Measurements from ENCODE around the gene PTMA. TPM values are rescaled to one million over a fixed set of nuclear protein-coding genes. Genes with fewer than 3 reads are reported as not detected.
A peak's percentile ranks its signal among the peaks of the same experiment; 100 is the strongest.

Gene PTMA
- total RNA-seq, 2 experiments from 2014 or later, result 1,763 to 1,778 TPM

DNA sequence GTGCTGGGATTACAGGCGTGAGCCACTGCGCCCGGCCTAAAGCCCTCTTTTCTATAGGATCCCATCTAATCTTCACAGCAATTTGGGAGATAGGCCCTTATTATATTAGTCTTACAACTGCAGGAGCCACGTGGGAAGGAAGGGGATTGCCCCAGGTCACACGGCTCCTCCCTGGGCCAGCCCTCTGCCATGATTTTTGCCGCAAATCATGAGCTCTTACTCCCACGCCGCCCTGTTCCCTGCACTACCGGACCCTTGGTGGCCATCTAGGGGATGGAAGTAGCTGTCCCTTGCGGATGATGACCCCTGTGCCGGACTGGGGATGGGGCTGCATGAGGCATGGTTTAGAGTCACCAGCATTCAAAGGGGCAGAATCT lies 28.4 kb upstream of the PTMA start:
- DNase-seq, result no peak
- no peaks in the 10 kb centered on the region for H3K36me3 Mint-ChIP-seq
- H3K27me3 Mint-ChIP-seq, result peaks cover 19% of the 10 kb centered on the region
- ChIA-PET CTCF (interaction anchor here (0.6 to 21.7 kb wide), 4 partner anchors 25 to 78 kb away, joined by 3 to 578 read pairs (median 4); no protein-coding TSS in a partner anchor), POLR2A (interaction anchor here (1.5 kb wide), 1 partner anchor 34 kb away, joined by 6 read pairs; no protein-coding TSS in a partner anchor)
- H3K27ac Mint-ChIP-seq, result no peak overlapping the region
- intact Hi-C loops (cut with micrococcal nuclease), result loop anchor here (5.0 kb wide), 1 partner anchor 102 kb away; the partner anchor contains the start of gene PDE6D
- H3K9me3 Mint-ChIP-seq, result no peaks in the 10 kb centered on the region
- H3K4me1 Mint-ChIP-seq (ENCODE audit: low read depth), result peaks cover 7% of the 10 kb centered on the region
- no peak overlapping the region for H3K4me3 Mint-ChIP-seq

DNA sequence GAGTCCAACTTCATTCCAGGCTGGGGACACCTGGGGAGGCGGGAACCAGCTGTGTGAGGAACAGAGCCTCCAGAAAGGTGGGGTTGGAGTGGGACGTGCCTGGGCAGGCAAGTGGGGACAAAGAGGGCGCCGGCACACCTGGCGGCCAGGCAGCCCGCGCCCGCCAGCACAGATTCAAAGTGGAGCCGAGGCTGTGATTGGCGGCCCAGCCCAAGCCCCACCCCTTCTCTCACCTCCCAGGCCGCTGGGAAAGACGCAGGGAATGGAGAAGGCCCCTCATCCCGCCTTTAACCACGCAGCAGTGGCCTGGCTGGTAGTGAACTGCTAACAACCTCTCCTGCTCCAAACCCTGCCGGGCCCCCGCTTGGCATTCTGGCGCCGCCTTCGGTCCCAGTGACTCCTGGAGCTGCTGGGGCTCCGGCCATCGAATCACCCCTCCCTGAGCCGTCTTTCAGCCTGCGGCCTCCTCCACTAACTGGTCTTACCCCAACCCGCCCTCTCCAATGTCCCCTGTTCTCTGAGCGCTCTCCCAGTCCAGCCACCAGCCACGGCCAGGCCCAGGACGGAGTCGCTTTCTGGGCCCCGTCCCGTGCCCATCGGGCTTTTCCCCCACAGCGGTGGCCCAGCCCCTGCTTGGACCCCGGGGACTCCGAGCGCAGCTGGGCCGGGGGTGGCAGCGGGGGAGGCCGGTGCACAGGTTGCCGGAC lies 27.9 kb upstream of the PTMA start:
- no peaks in the 10 kb centered on the region for H3K9me3 Mint-ChIP-seq
- H3K4me1 Mint-ChIP-seq (ENCODE audit: low read depth), result peaks cover 3% of the 10 kb centered on the region
- CTCF ChIA-PET, result interaction anchor here (0.6 to 21.7 kb wide), 4 partner anchors 25 to 79 kb away, joined by 3 to 578 read pairs (median 4); no protein-coding TSS in a partner anchor
- no peaks in the 10 kb centered on the region for H3K36me3 Mint-ChIP-seq
- POLR2A ChIA-PET, result interaction anchor here (0.6 to 1.5 kb wide), 2 partner anchors 34 to 102 kb away, joined by 3 to 6 read pairs; no protein-coding TSS in a partner anchor
- H3K27me3 Mint-ChIP-seq, result peaks cover 19% of the 10 kb centered on the region
- no peak overlapping the region for H3K27ac Mint-ChIP-seq
- intact Hi-C loops (cut with micrococcal nuclease), result no loop called here
- peak overlapping the region; percentile 37 for H3K4me3 Mint-ChIP-seq
- DNase-seq, result no peak

DNA sequence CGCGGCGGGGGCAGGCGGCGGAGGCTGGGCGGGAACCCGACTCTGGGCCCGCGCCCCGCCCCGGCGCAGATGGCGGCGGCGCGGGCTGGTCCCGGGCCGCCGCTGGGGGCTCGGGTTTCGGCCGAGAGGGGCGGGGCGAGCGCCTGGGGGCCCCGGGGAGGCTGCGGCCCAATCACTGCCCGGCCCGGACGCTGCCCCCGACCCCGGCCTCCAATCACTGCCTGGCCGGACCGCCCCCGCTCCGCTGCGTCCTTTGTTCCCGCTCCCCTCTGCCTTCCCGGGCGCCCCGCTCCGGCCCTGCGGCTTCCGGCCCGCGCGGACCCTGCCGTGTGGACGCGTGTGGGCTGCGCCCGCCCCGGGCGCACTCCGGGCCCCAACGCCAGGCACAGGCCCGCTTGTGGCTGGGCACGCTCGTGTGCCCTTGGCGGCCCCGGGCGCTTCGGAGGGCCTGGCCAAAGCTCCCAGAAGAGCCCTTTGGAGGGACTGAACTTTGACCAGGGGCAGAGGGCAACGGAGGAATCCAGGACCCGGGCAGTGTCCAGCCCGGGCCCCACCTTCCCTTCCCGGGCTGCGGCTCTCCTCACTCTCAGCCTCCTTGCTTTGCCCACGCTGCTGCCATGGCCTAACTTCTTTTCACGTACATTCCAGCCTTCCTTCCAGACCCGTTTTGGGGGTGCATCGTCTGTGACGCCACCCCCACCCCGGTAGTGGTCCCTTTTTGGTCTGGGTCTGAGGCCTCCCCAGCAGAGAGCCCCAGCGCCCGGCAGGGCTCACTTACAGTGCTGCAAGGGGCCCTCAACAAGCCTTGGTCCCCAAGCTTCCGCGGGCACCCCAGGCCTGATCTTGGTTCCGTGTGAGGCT lies 27.1 kb upstream of the PTMA start:
- intact Hi-C loops (cut with micrococcal nuclease), result no loop called here
- H3K9me3 Mint-ChIP-seq, result no peaks in the 10 kb centered on the region
- H3K27me3 Mint-ChIP-seq, result peaks cover 19% of the 10 kb centered on the region
- H3K27ac Mint-ChIP-seq, result no peak overlapping the region
- ChIA-PET CTCF (interaction anchor here (0.7 to 21.7 kb wide), 4 partner anchors 11 to 79 kb away, joined by 3 to 578 read pairs (median 4); no protein-coding TSS in a partner anchor), POLR2A (interaction anchor here (0.6 to 1.0 kb wide), 2 partner anchors 32 to 101 kb away, joined by 3 read pairs; no protein-coding TSS in a partner anchor)
- peak overlapping the region; percentile 50 for H3K4me3 Mint-ChIP-seq
- no peaks in the 10 kb centered on the region for H3K36me3 Mint-ChIP-seq
- DNase-seq, result no peak
- H3K4me1 Mint-ChIP-seq (ENCODE audit: low read depth), result peaks cover 3% of the 10 kb centered on the region

DNA sequence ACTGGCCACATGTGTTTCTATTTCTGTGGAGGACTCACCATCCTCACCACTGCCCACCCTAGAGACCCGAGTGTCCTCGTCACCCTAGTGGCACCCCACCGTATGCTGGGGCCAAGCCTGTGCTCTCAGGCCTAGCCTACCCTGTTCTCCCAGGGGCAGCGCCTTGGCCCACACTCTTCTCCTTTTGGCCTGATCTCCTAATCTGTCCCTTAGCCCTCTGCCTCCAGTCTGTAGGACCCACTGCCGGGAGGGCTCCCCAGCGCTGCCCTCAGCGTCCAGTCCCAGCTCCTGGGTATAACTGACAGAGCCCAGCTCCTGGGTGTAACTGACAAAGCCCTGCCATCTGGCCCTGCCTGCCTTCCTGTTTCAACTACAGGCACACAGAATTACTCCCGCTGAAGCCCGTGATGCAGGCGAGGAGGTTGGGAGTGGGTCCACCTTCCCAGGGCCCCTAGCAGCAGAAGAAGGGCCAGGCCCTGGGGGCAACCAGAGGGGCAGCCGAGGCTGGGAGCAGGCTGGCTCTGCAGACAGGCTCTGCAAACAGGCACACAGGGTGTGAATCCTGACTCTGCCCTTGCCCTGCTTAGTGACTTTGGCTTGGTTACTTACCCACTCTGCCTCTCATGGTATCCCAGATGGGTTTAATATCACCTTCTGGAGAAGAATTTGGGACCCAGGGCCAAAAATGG lies 25.6 kb upstream of the PTMA start:
- no peaks in the 10 kb centered on the region for H3K9me3 Mint-ChIP-seq
- ChIA-PET POLR2A (no interaction called here), CTCF (interaction anchor here (0.7 to 21.7 kb wide), 2 partner anchors 34 to 49 kb away, joined by 3 to 578 read pairs; no protein-coding TSS in a partner anchor)
- DNase-seq, result no peak
- no peaks in the 10 kb centered on the region for H3K36me3 Mint-ChIP-seq
- intact Hi-C loops (cut with micrococcal nuclease), result no loop called here
- H3K27ac Mint-ChIP-seq, result no peak overlapping the region
- peaks cover 19% of the 10 kb centered on the region for H3K27me3 Mint-ChIP-seq
- H3K4me3 Mint-ChIP-seq, result no peak overlapping the region
- H3K4me1 Mint-ChIP-seq (ENCODE audit: low read depth), result peaks cover 5% of the 10 kb centered on the region

- Mint-ChIP-seq H3K27ac (no peak overlapping the region), H3K4me1 (ENCODE audit: low read depth) (peaks cover 4% of the 10 kb centered on the region), H3K27me3 (peaks cover 19% of the 10 kb centered on the region), H3K4me3 (no peak overlapping the region), H3K9me3 (no peaks in the 10 kb centered on the region), H3K36me3 (no peaks in the 10 kb centered on the region)
- DNase-seq, result no peak
- CTCF ChIA-PET, result interaction anchor here (1.9 to 21.7 kb wide), 3 partner anchors 8 to 33 kb away, joined by 7 to 578 read pairs (median 18); no protein-coding TSS in a partner anchor
- POLR2A ChIA-PET, result interaction anchor here (0.7 kb wide), 1 partner anchor 24 kb away, joined by 4 read pairs; the partner anchor contains the start of gene PTMA
- intact Hi-C loops (cut with micrococcal nuclease), result no loop called here
Measured at GRCh38 chr2:231683292-231684235, 24.8 kb upstream of the PTMA start.

DNA sequence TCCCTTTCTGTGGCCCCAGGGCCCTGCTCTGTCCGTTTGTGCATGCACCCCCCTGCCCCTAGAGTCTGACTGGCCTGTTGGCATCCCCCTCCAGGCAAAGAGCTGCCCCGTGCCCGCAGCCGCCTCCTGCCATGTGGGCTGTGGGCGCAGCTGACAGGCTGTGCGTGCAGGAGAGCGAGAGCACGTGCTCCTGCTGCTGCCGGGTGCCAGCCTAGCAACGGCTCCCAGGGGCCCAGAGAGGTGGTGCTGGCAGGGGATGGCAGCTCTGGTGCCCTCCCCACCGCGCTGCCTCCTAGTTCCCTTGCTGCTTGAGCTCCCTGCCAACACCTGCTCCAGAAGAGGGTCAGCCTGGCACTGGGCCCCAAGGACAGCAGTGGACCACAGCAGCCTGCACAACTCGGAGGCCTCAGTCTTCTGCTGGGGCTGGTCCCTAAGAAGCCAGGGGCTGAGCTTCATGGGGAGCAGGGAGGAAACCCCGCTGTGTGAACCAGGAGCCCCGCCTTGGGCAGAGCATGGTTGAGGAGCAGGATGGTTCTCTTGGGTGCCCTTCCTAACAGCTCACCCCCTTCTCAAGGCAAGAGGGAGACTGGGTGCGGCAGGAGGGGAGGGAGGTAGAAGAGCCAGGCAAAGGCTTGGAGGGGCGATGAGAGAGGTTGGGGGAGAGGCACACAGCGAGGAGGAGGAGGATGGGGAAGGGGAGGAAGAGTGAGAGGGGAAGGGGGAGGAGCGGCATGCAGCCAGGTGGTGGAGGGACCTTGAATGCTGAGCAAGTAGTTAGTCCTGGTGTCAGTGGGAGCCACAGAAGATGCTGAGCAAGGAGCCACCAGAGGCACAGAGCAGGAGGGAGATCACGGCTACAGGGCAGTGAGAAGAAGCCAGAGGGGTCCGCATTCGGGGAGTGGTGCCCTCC lies 23.8 kb upstream of the PTMA start:
- no peaks in the 10 kb centered on the region for H3K9me3 Mint-ChIP-seq
- intact Hi-C loops (cut with micrococcal nuclease), result no loop called here
- no peak for DNase-seq

DNA sequence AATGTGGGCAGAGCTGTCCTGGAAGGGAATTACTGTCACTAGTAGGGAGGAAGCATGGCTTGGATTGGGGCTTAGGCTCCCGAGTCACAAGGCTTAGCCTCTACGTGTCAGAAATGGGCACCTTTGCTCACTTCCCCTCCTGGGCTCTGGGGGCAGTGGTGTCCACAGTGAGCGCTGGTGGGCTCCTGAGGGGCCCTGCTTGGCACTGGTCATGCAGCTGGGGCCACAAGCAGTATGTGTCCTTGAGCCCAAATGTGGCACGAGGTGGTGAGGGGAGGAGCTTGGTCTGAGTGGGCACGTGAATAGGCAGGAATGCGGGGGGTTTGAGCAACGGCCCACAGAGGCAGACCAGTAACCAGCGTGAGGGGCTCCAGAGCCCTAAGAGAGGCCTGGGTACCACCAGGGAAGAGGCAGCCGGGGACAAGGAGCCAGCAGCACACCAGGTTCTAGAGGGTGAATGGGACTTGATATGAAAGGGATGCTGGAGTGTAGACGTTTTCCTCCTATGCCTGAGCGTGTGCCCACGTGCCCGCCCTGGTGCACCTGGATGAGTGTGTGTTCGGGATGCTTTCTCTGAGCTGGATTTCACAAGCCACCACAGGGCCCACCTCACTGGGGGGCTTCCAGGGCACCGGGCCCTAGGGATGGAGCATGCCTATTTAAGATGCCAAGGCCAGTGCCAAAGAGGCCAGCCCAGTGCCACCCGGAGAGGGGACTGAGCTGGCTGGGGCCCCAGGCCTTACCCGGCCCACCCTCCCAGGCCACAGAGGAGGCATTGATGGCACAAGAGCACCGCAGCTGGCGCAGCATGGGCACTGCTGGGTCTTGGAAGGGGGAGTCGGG lies 22.8 kb upstream of the PTMA start:
- H3K27me3 Mint-ChIP-seq, result peaks cover 15% of the 10 kb centered on the region
- H3K9me3 Mint-ChIP-seq, result no peaks in the 10 kb centered on the region
- ChIA-PET CTCF (interaction anchor here (0.5 to 21.7 kb wide), 8 partner anchors 8 to 168 kb away, joined by 3 to 578 read pairs (median 6); no protein-coding TSS in a partner anchor), POLR2A (no interaction called here)
- no peak overlapping the region for H3K27ac Mint-ChIP-seq
- intact Hi-C loops (cut with micrococcal nuclease), result no loop called here
- H3K36me3 Mint-ChIP-seq, result no peaks in the 10 kb centered on the region
- H3K4me1 Mint-ChIP-seq (ENCODE audit: low read depth), result peaks cover 4% of the 10 kb centered on the region
- no peak overlapping the region for H3K4me3 Mint-ChIP-seq
- no peak for DNase-seq

More for the DNA sequence above, 23.8 kb upstream of the PTMA start:
- Mint-ChIP-seq H3K4me1 (ENCODE audit: low read depth) (peaks cover 4% of the 10 kb centered on the region), H3K27ac (no peak overlapping the region), H3K4me3 (no peak overlapping the region), H3K27me3 (peaks cover 19% of the 10 kb centered on the region), H3K36me3 (no peaks in the 10 kb centered on the region)
- ChIA-PET POLR2A (interaction anchor here (0.7 kb wide), 1 partner anchor 23 kb away, joined by 4 read pairs; the partner anchor contains the start of gene PTMA), CTCF (interaction anchor here (0.5 to 21.7 kb wide), 5 partner anchors 9 to 167 kb away, joined by 3 to 578 read pairs (median 7); no protein-coding TSS in a partner anchor)

GRCh38 chr2:231686192-231687100 lies 21.9 kb upstream of the PTMA start:
- no peak for DNase-seq
- ChIA-PET POLR2A (no interaction called here), CTCF (interaction anchor here (0.8 to 21.7 kb wide), 11 partner anchors 8 to 56 kb away, joined by 3 to 578 read pairs (median 7); no protein-coding TSS in a partner anchor)
- no peaks in the 10 kb centered on the region for H3K9me3 Mint-ChIP-seq
- H3K36me3 Mint-ChIP-seq, result no peaks in the 10 kb centered on the region
- no peak overlapping the region for H3K27ac Mint-ChIP-seq
- peaks cover 13% of the 10 kb centered on the region for H3K27me3 Mint-ChIP-seq
- peaks cover 4% of the 10 kb centered on the region for H3K4me1 Mint-ChIP-seq (ENCODE audit: low read depth)
- H3K4me3 Mint-ChIP-seq, result no peak overlapping the region
- intact Hi-C loops (cut with micrococcal nuclease), result loop anchor here (1.0 kb wide), 1 partner anchor 29 kb away; no protein-coding TSS in a partner anchor

Data from activated CD4-positive, alpha-beta memory T cell treated with anti-CD3 and anti-CD28 coated beads for 36 hours (primary cell).